Aorta (tissue), 5 donors: ENCODE measurements around the gene IRX6. TPM values are rescaled to one million over a fixed set of nuclear protein-coding genes. Genes with fewer than 3 reads are reported as not detected.

Experiments used
- ATAC-seq: fragments of 200-7000 bp; cut with Tn5 transposase; one replicate; pipeline ENCODE4 v1.9.1; 2022; ENCODE audit warnings: moderate library complexity; ENCODE audit not compliant: low FRiP score
- DNase-seq, 2 donors: peaks; one replicate each; pipeline ENCODE4 v3.0.0-alpha.2; 2020
- H3K27ac ChIP-seq, 2 donors: one replicate each; pipeline ENCODE4 v1.5.1; 2013; ENCODE audit warnings: low read length in 2 of 2, mild to moderate bottlenecking in 2 of 2, moderate library complexity in 2 of 2, control low read depth in 1 of 2, inconsistent platforms in 1 of 2, low read depth in 1 of 2
- H3K27me3 ChIP-seq, 2 donors: one replicate each; pipeline ENCODE4 v1.6.1; 2013; ENCODE audit warnings: control low read depth in 1 of 2, low read length in 1 of 2, mild to moderate bottlenecking in 1 of 2, moderate library complexity in 1 of 2; ENCODE audit not compliant: insufficient read depth in 2 of 2, control insufficient read depth in 1 of 2
- H3K36me3 ChIP-seq, 2 donors: one replicate each; pipeline ENCODE4 v1.6.1; 2013; ENCODE audit warnings: control low read depth in 1 of 2, low read length in 1 of 2, mild to moderate bottlenecking in 1 of 2; ENCODE audit not compliant: insufficient read depth in 2 of 2, control insufficient read depth in 1 of 2
- H3K4me1 ChIP-seq, 2 donors: one replicate each; pipeline ENCODE4 v1.6.1; 2013; ENCODE audit warnings: low read length in 2 of 2, control low read depth in 1 of 2, mild to moderate bottlenecking in 1 of 2, moderate library complexity in 1 of 2; ENCODE audit not compliant: insufficient read depth in 2 of 2, control insufficient read depth in 1 of 2
- H3K4me3 ChIP-seq, 2 donors: one replicate each; pipeline ENCODE4 v1.5.1; 2013; ENCODE audit warnings: low read length in 2 of 2, control low read depth in 1 of 2, mild to moderate bottlenecking in 1 of 2
- H3K9me3 ChIP-seq: one replicate; pipeline ENCODE4 v1.6.1; 2013; ENCODE audit warnings: mild to moderate bottlenecking, low read length; ENCODE audit not compliant: control insufficient read depth
- WGBS, 2 donors: extraction: QIAGEN DNeasy Blood & Tissue Kit; methylation state at CpG; one replicate each; pipeline ENCODE4 v1.1.7; 2013; 5-methylcytosine and 5-hydroxymethylcytosine counted together
- intact Hi-C, 2 donors: fragments of 100-400 bp; cut with DNase I; formaldehyde crosslinking; loops; one replicate each; pipeline versions ENCODE4 v1.14.2 to v1.15.0; 2022
- polyA plus RNA-seq, 2 donors: library from polyadenylated mRNA; stranded (reverse); fragments of 200-250 nt; gene quantifications; one replicate each; pipeline ENCODE4 v1.2.3, GENCODE V29; 2013
- total RNA-seq, 2 donors: library from RNA; stranded (reverse); fragmentation: NEBNext Ultra II Directional; extraction: Animal tissue kit (Norgen Biotek cat#: 25700); gene quantifications; one replicate each; pipeline ENCODE4 v1.2.1, GENCODE V29; 2021
- donor health status: healthy with polysubstance abuse.
- donor health status: Bipolar disorder and iron deficiency.
- donor health status: DM: no; HTN: no; CAD: no.
- donor health status: DM: no; HTN: no; CAD: no.
- donor health status: DM: yes; HTN: yes; CAD: no.

IRX6 gene
- total and polyA plus RNA-seq, 4 donors, result 0.12 to 0.16 TPM; not detected in 2

DNA sequence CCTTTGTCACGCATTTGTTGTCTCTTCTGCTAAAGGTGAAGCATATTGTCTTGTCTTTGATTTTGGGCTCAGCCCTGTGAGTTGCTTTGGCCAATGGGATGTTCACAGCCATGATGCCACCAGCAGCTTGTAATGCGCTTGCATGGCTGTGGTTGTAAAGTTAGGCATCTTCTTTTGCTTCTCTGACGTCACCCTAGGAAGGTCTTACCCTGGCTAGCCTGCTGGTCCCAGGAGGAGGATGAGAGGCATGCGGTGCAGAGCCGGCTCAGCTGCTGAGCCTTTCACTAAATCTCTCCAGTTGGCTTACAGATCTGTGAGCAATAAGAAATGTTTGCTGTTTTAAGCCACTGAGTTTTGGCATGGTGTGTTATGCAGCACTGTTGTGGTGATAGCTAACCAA lies 40.8 kb downstream of the IRX6 start:
- intact Hi-C loops, result loop anchor here in 1 of 2 donors (10.0 kb wide), 1 partner anchor 420 kb away; no protein-coding TSS in a partner anchor
- no peak overlapping the region for H3K27ac ChIP-seq
- ATAC-seq (no peak), DNase-seq (no peak)
- 81 to 83% methylated on average over 5 of the region's 5 CpGs for WGBS, 2 donors
- no peak overlapping the region for H3K4me3 ChIP-seq
- H3K9me3 ChIP-seq, result no peaks in the 10 kb centered on the region
- H3K36me3 ChIP-seq, result no peaks in the 10 kb centered on the region
- peaks cover 0 to 3% of the 10 kb centered on the region in 2 donors for H3K4me1 ChIP-seq
- no peaks in the 10 kb centered on the region for H3K27me3 ChIP-seq

DNA sequence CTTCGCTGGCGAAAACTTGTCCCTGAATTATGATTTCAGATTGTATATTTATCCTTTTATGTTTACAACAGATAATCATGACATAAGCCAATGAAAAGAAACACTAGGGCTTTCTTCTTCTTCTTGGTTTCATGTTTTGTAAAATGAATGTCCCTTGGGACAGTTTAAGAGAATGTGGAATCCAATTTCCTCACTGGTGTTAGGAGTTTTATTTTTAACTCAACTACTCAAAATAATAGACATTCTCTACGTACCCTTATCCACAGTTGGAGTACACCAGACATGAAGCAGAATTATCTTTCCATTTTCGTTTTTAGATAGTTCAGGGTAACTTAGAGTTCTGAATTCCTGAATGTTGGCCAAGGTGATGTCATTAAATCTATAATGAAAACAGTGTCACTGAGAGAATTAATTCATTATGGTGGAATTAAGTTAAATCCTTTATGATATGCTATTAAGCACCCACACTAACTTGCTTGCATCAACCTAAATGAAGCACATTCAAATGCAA lies 43.4 kb downstream of the IRX6 start:
- DNase-seq, result no peak
- peak; percentile 39 for ATAC-seq
- H3K27me3 ChIP-seq, result no peaks in the 10 kb centered on the region
- WGBS, 2 donors, result 2 to 6% methylated on average over 4 of the region's 4 CpGs
- intact Hi-C loops, result loop anchor here in 1 of 2 donors (10.0 kb wide), 1 partner anchor 423 kb away; no protein-coding TSS in a partner anchor
- no peaks in the 10 kb centered on the region for H3K36me3 ChIP-seq
- H3K4me3 ChIP-seq, result peak overlapping the region; percentile 5 to 35
- peaks cover 3% of the 10 kb centered on the region in 2 donors for H3K4me1 ChIP-seq
- no peaks in the 10 kb centered on the region for H3K9me3 ChIP-seq
- peak overlapping the region in 1 of 2 donors; percentile 35 for H3K27ac ChIP-seq

- peak; percentile 27 for ATAC-seq
- Histone ChIP-seq H3K27ac (no peak overlapping the region), H3K27me3 (no peaks in the 10 kb centered on the region), H3K9me3 (no peaks in the 10 kb centered on the region), H3K36me3 (no peaks in the 10 kb centered on the region), H3K4me3 (no peak overlapping the region), H3K4me1 (peaks cover 3 to 7% of the 10 kb centered on the region in 2 donors)
- no peak for DNase-seq
- intact Hi-C loops, result loop anchor here in 1 of 2 donors (10.0 kb wide), 1 partner anchor 423 kb away; no protein-coding TSS in a partner anchor
- WGBS, 2 donors, result 3 to 7% methylated on average over 4 of the region's 4 CpGs
Measured at GRCh38 chr16:55367866-55368603, 44.0 kb downstream of the IRX6 start.

- 21 to 24% methylated on average over 5 of the region's 5 CpGs for WGBS, 2 donors
Measured at GRCh38 chr16:55369151-55369550, 45.1 kb downstream of the IRX6 start.

GRCh38 chr16:55370762-55371482 lies 46.9 kb downstream of the IRX6 start:
- WGBS, 2 donors, result 16 to 18% methylated on average over 26 of the region's 26 CpGs
- peaks cover 3 to 7% of the 10 kb centered on the region in 2 donors for H3K4me1 ChIP-seq
- H3K4me3 ChIP-seq, result no peak overlapping the region
- DNase-seq (peak; percentile 82 to 85), ATAC-seq (peak; percentile 87)
- H3K27ac ChIP-seq, result no peak overlapping the region
- H3K9me3 ChIP-seq, result no peaks in the 10 kb centered on the region
- H3K27me3 ChIP-seq, result no peaks in the 10 kb centered on the region
- no peaks in the 10 kb centered on the region for H3K36me3 ChIP-seq
- intact Hi-C loops, result loop anchor here (2.0 to 10.0 kb wide), 3 partner anchors 436 to 738 kb away; partner anchors contain the start of gene IRX5 (in 1 of the 2)

More at GRCh38 chr16:55369151-55369550, 45.1 kb downstream of the IRX6 start:
- no peak overlapping the region for H3K4me3 ChIP-seq
- no peaks in the 10 kb centered on the region for H3K9me3 ChIP-seq
- peaks cover 3 to 7% of the 10 kb centered on the region in 2 donors for H3K4me1 ChIP-seq
- DNase-seq (no peak), ATAC-seq (no peak)
- no peaks in the 10 kb centered on the region for H3K36me3 ChIP-seq
- no peaks in the 10 kb centered on the region for H3K27me3 ChIP-seq
- intact Hi-C loops, result loop anchor here in 1 of 2 donors (10.0 kb wide), 1 partner anchor 424 kb away; no protein-coding TSS in a partner anchor
- H3K27ac ChIP-seq, result no peak overlapping the region

- Histone ChIP-seq H3K4me3 (no peak overlapping the region), H3K36me3 (no peaks in the 10 kb centered on the region), H3K4me1 (peaks cover 3 to 5% of the 10 kb centered on the region in 2 donors), H3K27ac (peak overlapping the region in 1 of 2 donors; percentile 17), H3K9me3 (no peaks in the 10 kb centered on the region), H3K27me3 (no peaks in the 10 kb centered on the region)
- DNase-seq, result no peak
- whole genome bisulfite sequencing, 2 donors, result 42 to 43% methylated on average over 12 of the region's 12 CpGs
- no peak for ATAC-seq
- intact Hi-C loops, result loop anchor here (10.0 kb wide), 2 partner anchors 438 to 738 kb away; partner anchors contain the start of gene IRX5 (in 1 of the 2)
Measured at GRCh38 chr16:55372792-55373488, 48.9 kb downstream of the IRX6 start.

GRCh38 chr16:55373489-55373832 lies 49.5 kb downstream of the IRX6 start:
- H3K36me3 ChIP-seq, result no peaks in the 10 kb centered on the region
- ATAC-seq (no peak), DNase-seq (no peak)
- H3K27ac ChIP-seq, result no peak overlapping the region
- H3K4me3 ChIP-seq, result no peak overlapping the region
- H3K4me1 ChIP-seq, result peaks cover 3 to 5% of the 10 kb centered on the region in 2 donors
- intact Hi-C loops, result loop anchor here (10.0 kb wide), 2 partner anchors 439 to 739 kb away; partner anchors contain the start of gene IRX5 (in 1 of the 2)
- H3K27me3 ChIP-seq, result no peaks in the 10 kb centered on the region
- H3K9me3 ChIP-seq, result no peaks in the 10 kb centered on the region

DNA sequence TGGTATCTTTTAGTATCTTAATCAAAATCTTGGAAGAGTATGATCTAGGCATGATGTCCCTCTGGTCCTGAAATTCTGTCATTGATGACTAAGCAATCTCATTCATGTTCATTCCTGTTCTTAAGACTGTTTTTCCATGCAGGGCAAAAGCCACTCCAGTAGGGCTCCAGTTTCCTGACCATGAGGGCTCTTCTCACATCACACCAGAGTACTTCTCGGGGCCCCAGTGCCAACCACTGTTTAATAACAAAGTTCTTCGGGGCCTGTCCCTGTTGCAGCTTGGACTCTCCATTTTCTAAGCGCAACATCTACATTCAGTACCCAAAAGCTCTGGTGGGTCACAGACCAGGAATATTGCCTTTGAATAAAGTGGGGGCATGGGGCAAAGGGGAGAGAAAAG lies 52.0 kb downstream of the IRX6 start:
- no peak overlapping the region for H3K4me3 ChIP-seq
- 97 to 99% methylated on average over 3 of the region's 3 CpGs for WGBS, 2 donors
- no peaks in the 10 kb centered on the region for H3K9me3 ChIP-seq
- H3K27me3 ChIP-seq, result no peaks in the 10 kb centered on the region
- peaks cover 0 to 5% of the 10 kb centered on the region in 2 donors for H3K4me1 ChIP-seq
- H3K27ac ChIP-seq, result no peak overlapping the region
- ATAC-seq (no peak), DNase-seq (no peak)
- H3K36me3 ChIP-seq, result no peaks in the 10 kb centered on the region
- intact Hi-C loops, result loop anchor here (10.0 kb wide), 2 partner anchors 441 to 741 kb away; partner anchors contain the start of gene IRX5 (in 1 of the 2)
